Activated CD4-positive, alpha-beta T cell treated with anti-CD3 and anti-CD28 coated beads, Interleukin-2, amount 50 U/mL, for 4 hours (primary cell): ENCODE data around the gene WDR76.

Source experiments
- DNase-seq, 2 experiments: peaks; one replicate each; pipeline ENCODE4 v3.0.0-alpha.2; 2020

Gene WDR76

GRCh38 chr15:43915631-43916325, 89.0 kb downstream of the WDR76 start:
- no peak for DNase-seq

GRCh38 chr15:43916326-43916660, 89.5 kb downstream of the WDR76 start:
- no peak for DNase-seq
